Liver (tissue), 3 donors: ENCODE data around the gene BRIX1.

Experiments
- RAD21 ChIP-seq, 2 donors: IDR thresholded peaks; 2 replicates each; pipeline ENCODE4 v1.6.1; 2016; ENCODE audit warnings: antibody characterized with exemption in 2 of 2, mild to moderate bottlenecking in 2 of 2
- SP1 ChIP-seq: IDR thresholded peaks from 2 replicates; pipeline ENCODE4 v1.6.1; 2018; ENCODE audit warnings: antibody characterized with exemption, mild to moderate bottlenecking
- TAF1 ChIP-seq: conservative IDR thresholded peaks from 2 replicates; pipeline ENCODE4 v1.6.1; 2016; ENCODE audit warnings: antibody characterized with exemption, mild to moderate bottlenecking
- YY1 ChIP-seq: IDR thresholded peaks from 2 replicates; pipeline ENCODE4 v1.6.1; 2016; ENCODE audit warnings: antibody characterized with exemption, mild to moderate bottlenecking
- TF ChIP-seq, protein P1 (sequence below): fragments of 150-350 bp; IDR thresholded peaks from 2 replicates; pipeline ENCODE4 v1.5.1; 2017; ENCODE audit warnings: improper control_type of control experiment, low read depth, low read length; ENCODE audit not compliant: missing input control
- TF ChIP-seq, protein P2 (sequence below): IDR thresholded peaks from 2 replicates; pipeline ENCODE4 v1.6.1; 2016; ENCODE audit warnings: antibody characterized with exemption, mild to moderate bottlenecking
- donor health status: healthy.
- donor health status: healthy.

DNA sequence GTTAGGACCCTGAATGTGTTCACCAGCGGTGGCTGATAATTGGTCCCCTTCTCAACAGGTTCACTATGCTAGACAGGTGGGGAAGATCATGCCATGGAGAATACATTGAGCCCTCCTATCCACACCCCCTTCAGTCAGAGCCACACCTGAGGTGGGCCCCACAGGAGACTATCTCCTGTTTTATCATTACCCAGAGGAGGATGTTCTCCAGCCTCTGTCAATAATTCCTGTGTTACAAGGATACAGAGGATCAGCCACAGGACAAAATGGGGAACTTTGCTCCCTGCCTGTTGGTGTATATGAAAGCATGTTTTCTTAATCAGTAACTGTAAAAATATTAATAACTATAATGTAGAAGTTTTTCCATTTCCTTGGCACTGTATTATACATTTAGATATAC lies 26.1 kb upstream of the BRIX1 start:
- no peak for TF ChIP-seq SP1
- TF ChIP-seq, protein P1, sequence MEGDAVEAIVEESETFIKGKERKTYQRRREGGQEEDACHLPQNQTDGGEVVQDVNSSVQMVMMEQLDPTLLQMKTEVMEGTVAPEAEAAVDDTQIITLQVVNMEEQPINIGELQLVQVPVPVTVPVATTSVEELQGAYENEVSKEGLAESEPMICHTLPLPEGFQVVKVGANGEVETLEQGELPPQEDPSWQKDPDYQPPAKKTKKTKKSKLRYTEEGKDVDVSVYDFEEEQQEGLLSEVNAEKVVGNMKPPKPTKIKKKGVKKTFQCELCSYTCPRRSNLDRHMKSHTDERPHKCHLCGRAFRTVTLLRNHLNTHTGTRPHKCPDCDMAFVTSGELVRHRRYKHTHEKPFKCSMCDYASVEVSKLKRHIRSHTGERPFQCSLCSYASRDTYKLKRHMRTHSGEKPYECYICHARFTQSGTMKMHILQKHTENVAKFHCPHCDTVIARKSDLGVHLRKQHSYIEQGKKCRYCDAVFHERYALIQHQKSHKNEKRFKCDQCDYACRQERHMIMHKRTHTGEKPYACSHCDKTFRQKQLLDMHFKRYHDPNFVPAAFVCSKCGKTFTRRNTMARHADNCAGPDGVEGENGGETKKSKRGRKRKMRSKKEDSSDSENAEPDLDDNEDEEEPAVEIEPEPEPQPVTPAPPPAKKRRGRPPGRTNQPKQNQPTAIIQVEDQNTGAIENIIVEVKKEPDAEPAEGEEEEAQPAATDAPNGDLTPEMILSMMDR: no peak
- TF ChIP-seq YY1: no peak
- no peak for TF ChIP-seq RAD21 (IDR thresholded peaks at IDR 0.05)
- TF ChIP-seq, protein P2, sequence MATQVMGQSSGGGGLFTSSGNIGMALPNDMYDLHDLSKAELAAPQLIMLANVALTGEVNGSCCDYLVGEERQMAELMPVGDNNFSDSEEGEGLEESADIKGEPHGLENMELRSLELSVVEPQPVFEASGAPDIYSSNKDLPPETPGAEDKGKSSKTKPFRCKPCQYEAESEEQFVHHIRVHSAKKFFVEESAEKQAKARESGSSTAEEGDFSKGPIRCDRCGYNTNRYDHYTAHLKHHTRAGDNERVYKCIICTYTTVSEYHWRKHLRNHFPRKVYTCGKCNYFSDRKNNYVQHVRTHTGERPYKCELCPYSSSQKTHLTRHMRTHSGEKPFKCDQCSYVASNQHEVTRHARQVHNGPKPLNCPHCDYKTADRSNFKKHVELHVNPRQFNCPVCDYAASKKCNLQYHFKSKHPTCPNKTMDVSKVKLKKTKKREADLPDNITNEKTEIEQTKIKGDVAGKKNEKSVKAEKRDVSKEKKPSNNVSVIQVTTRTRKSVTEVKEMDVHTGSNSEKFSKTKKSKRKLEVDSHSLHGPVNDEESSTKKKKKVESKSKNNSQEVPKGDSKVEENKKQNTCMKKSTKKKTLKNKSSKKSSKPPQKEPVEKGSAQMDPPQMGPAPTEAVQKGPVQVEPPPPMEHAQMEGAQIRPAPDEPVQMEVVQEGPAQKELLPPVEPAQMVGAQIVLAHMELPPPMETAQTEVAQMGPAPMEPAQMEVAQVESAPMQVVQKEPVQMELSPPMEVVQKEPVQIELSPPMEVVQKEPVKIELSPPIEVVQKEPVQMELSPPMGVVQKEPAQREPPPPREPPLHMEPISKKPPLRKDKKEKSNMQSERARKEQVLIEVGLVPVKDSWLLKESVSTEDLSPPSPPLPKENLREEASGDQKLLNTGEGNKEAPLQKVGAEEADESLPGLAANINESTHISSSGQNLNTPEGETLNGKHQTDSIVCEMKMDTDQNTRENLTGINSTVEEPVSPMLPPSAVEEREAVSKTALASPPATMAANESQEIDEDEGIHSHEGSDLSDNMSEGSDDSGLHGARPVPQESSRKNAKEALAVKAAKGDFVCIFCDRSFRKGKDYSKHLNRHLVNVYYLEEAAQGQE: no peak
- no peak for TF ChIP-seq TAF1
